ENCODE measurements around the gene PALMD.

PALMD gene

GRCh38 chr1:99674115-99675064 is 28.5 kb downstream of the PALMD start:
- no peak overlapping the region for H2AFZ ChIP-seq (ENCODE audit: low read length)
- H3K4me1 ChIP-seq (ENCODE audit: low read length) = no peaks in the 10 kb centered on the region
- no peak for DNase-seq
- no peaks in the 10 kb centered on the region for H4K20me1 ChIP-seq (ENCODE audit: insufficient read depth, low read length)
- no peaks in the 10 kb centered on the region for H3K27me3 ChIP-seq (replicated peaks; ENCODE audit: insufficient read depth, low read length)
- no peaks in the 10 kb centered on the region for H3K79me2 ChIP-seq (ENCODE audit: low read length)
- no peak overlapping the region for H3K4me3 ChIP-seq (ENCODE audit: low read length)
- no peak overlapping the region for H3K27ac ChIP-seq (ENCODE audit: low read length)
- no peaks in the 10 kb centered on the region for H3K9me3 ChIP-seq (replicated peaks; ENCODE audit: insufficient read depth, low read length)
- H3K4me2 ChIP-seq (ENCODE audit: low read depth, low read length) = no peak overlapping the region
- TF ChIP-seq EZH2phosphoT487 (IDR thresholded peaks at IDR 0.05; ENCODE audit: low read length) (no peak), EZH2 (optimal IDR thresholded peaks at IDR 0.05; ENCODE audit: low read depth, low read length) (no peak), CTCF (IDR thresholded peaks at IDR 0.05; ENCODE audit: low read length) (no peak)
- H3K9me2 ChIP-seq (replicated peaks; ENCODE audit: insufficient read depth, low read length) = no peaks in the 10 kb centered on the region
- no peak overlapping the region for H3K9ac ChIP-seq (ENCODE audit: low read length)
- H3F3A ChIP-seq (ENCODE audit: insufficient read depth, low read length) = no peaks in the 10 kb centered on the region
- no peaks in the 10 kb centered on the region for H3K36me3 ChIP-seq (replicated peaks; ENCODE audit: insufficient read depth, low read length)

DNA sequence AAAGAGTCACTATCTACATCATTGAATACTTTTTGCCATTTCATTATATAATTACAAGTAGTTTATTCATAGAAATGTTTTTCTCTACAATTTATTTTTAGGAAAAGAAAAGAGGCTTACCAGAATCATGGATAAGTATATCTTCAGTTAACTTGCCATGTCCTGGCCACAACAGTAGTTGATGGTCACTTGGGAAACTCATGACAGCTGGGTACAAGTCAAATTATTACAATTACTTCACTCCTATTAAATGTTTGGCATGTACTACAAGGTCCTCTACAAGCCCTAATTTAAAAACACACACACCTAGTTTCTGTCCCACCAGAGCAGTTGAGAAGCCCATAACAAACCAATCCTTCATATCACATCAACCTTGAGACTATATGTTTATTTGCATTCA is 29.4 kb downstream of the PALMD start:
- no peak overlapping the region for H3K4me2 ChIP-seq (ENCODE audit: low read depth, low read length)
- H3F3A ChIP-seq (ENCODE audit: insufficient read depth, low read length) = no peaks in the 10 kb centered on the region
- no peak for DNase-seq
- TF ChIP-seq EZH2phosphoT487 (IDR thresholded peaks at IDR 0.05; ENCODE audit: low read length) = no peak
- TF ChIP-seq EZH2 (optimal IDR thresholded peaks at IDR 0.05; ENCODE audit: low read depth, low read length) = no peak
- TF ChIP-seq CTCF (IDR thresholded peaks at IDR 0.05; ENCODE audit: low read length) = no peak
- H2AFZ ChIP-seq (ENCODE audit: low read length) = no peak overlapping the region
- no peaks in the 10 kb centered on the region for H3K9me2 ChIP-seq (replicated peaks; ENCODE audit: insufficient read depth, low read length)
- H3K4me1 ChIP-seq (ENCODE audit: low read length) = no peaks in the 10 kb centered on the region
- no peaks in the 10 kb centered on the region for H3K79me2 ChIP-seq (ENCODE audit: low read length)
- no peaks in the 10 kb centered on the region for H3K36me3 ChIP-seq (replicated peaks; ENCODE audit: insufficient read depth, low read length)
- no peaks in the 10 kb centered on the region for H4K20me1 ChIP-seq (ENCODE audit: insufficient read depth, low read length)
- no peaks in the 10 kb centered on the region for H3K9me3 ChIP-seq (replicated peaks; ENCODE audit: insufficient read depth, low read length)
- H3K4me3 ChIP-seq (ENCODE audit: low read length) = no peak overlapping the region
- no peak overlapping the region for H3K27ac ChIP-seq (ENCODE audit: low read length)
- no peak overlapping the region for H3K9ac ChIP-seq (ENCODE audit: low read length)
- H3K27me3 ChIP-seq (replicated peaks; ENCODE audit: insufficient read depth, low read length) = no peaks in the 10 kb centered on the region

GRCh38 chr1:99675994-99676393 is 30.1 kb downstream of the PALMD start:
- DNase-seq = no peak
- no peak overlapping the region for H3K27ac ChIP-seq (ENCODE audit: low read length)
- H3F3A ChIP-seq (ENCODE audit: insufficient read depth, low read length) = no peaks in the 10 kb centered on the region
- no peak overlapping the region for H3K4me3 ChIP-seq (ENCODE audit: low read length)
- no peak for TF ChIP-seq EZH2phosphoT487 (IDR thresholded peaks at IDR 0.05; ENCODE audit: low read length)
- TF ChIP-seq EZH2 (optimal IDR thresholded peaks at IDR 0.05; ENCODE audit: low read depth, low read length) = no peak
- no peak for TF ChIP-seq CTCF (IDR thresholded peaks at IDR 0.05; ENCODE audit: low read length)
- no peaks in the 10 kb centered on the region for H3K9me3 ChIP-seq (replicated peaks; ENCODE audit: insufficient read depth, low read length)
- no peaks in the 10 kb centered on the region for H3K4me1 ChIP-seq (ENCODE audit: low read length)
- H4K20me1 ChIP-seq (ENCODE audit: insufficient read depth, low read length) = no peaks in the 10 kb centered on the region
- H3K79me2 ChIP-seq (ENCODE audit: low read length) = no peaks in the 10 kb centered on the region
- no peak overlapping the region for H3K9ac ChIP-seq (ENCODE audit: low read length)
- H3K27me3 ChIP-seq (replicated peaks; ENCODE audit: insufficient read depth, low read length) = no peaks in the 10 kb centered on the region
- H3K9me2 ChIP-seq (replicated peaks; ENCODE audit: insufficient read depth, low read length) = no peaks in the 10 kb centered on the region
- no peak overlapping the region for H3K4me2 ChIP-seq (ENCODE audit: low read depth, low read length)
- no peaks in the 10 kb centered on the region for H3K36me3 ChIP-seq (replicated peaks; ENCODE audit: insufficient read depth, low read length)
- no peak overlapping the region for H2AFZ ChIP-seq (ENCODE audit: low read length)
